ENCODE data around the gene PIGU.
"Not testable (repeated sequence)": the region's sequence is repeated elsewhere in the genome, so short reads cannot be mapped to it uniquely, and the experiment has no call there.

PIGU gene, protein sequence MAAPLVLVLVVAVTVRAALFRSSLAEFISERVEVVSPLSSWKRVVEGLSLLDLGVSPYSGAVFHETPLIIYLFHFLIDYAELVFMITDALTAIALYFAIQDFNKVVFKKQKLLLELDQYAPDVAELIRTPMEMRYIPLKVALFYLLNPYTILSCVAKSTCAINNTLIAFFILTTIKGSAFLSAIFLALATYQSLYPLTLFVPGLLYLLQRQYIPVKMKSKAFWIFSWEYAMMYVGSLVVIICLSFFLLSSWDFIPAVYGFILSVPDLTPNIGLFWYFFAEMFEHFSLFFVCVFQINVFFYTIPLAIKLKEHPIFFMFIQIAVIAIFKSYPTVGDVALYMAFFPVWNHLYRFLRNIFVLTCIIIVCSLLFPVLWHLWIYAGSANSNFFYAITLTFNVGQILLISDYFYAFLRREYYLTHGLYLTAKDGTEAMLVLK

GRCh38 chr20:34676642-34677373 lies at the start of gene PIGU:
PIGU (minus strand) TSS chr20:34677092; CDS start chr20:34677085, 7 bp downstream.
- DNase-seq (ENCODE audit: low read depth in 4 of 4, low spot score in 1 of 4) = peak; percentile 83 to 94 (median 90)

DNA sequence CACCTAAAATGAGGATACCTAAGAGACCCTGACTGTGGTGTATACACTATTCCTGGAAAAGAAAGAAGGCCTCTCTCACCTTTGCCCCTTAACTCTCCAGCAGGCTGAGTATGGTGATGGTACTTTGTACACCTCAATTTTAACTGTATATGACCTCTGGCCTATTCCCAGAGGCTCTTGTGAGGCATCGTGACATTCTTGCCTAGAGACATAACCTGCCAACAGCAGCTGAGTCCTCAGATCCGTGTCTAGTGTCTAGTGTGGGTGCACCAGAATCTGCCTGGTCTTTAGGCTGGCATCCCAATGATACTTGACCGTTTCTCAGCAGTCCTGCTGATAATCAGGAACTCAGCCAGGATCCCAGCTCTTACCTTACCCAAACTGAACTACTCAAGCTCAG lies 47.3 kb upstream of the PIGU start:
- no peak for DNase-seq (ENCODE audit: low read depth in 4 of 4, low spot score in 1 of 4)

DNA sequence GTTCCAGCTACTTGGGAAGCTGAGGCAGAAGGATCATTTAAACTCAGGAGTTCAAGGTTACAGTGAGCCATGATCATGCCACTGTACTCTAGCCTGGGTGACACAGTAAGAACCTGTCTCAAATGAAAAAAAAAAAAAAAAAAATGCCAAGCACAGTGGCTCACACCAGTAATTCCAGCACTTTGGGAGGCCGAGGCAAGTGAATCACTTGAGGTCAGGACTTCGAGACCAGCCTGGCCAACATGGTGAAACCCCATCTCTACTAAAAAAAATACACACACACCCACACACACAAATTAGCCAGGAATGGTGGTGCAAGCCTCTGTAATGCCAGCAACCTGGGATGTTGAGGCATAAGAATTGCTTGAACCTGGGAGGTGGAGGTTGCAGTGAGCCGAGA lies 45.7 kb upstream of the PIGU start:
- DNase-seq (ENCODE audit: low read depth in 4 of 4, low spot score in 1 of 4) = not testable (repeated sequence)

- no peak for DNase-seq (ENCODE audit: low read depth in 4 of 4, low spot score in 1 of 4)
These were observed 43.4 kb upstream of the PIGU start for GRCh38 chr20:34720266-34720665.

DNA sequence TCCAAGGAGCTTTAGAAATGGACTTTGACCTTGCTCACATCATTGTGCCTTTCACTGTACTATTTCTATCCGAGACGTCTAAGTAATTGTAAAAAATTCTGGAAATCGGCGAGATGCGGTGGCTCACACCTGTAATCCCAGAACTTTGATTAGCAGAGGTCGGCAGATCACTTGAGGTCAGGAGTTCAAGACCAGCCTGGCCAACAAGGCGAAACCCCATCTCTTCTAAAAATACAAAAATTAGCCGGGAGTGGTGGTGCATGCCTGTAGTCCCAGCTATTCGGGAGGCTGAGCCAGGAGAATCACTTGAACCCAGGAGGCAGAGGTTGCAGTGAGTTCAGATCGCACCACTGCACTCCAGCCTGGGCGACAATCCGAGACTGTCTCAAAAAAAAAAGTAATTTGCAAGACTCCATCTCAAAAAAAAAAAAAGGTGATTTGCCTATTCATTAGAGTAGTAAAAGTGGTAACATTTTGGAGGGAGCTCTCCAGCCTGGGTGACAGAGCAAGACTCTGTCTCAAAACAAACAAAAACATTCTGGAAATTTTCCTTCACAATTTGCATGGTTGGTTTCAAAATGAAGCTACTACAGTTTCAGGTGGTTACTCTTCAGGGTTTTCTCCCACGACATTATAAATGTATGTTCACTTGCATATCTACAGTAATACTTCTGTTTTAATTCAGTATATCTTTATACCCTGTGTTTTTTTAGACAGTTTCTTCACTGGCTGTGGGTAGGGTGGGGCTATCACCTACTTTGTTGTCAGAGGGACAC lies 42.5 kb upstream of the PIGU start:
- DNase-seq (ENCODE audit: low read depth in 4 of 4, low spot score in 1 of 4) = not testable (repeated sequence)

GRCh38 chr20:34717230-34718095 lies 40.6 kb upstream of the PIGU start:
- DNase-seq (ENCODE audit: low read depth in 4 of 4, low spot score in 1 of 4) = no peak

DNA sequence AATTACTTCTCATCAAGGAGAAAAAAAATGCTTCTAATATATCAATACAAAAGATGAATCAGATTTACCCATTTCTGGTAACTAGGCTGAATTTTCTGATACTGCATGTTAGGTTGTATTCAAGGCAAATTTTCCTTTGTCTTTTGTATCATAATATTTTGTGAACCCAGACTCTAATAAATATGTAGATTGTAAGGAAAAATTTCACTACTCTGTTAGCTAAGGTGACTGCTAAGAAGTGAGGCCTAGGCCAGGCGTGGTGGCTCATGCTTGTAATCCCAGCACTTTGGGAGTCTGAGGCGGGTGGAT lies 40.0 kb upstream of the PIGU start:
- no peak for DNase-seq (ENCODE audit: low read depth in 4 of 4, low spot score in 1 of 4)

- no peak for DNase-seq (ENCODE audit: low read depth in 4 of 4, low spot score in 1 of 4)
These were observed 38.5 kb upstream of the PIGU start for GRCh38 chr20:34715384-34715783.

GRCh38 chr20:34713944-34714515 lies 37.1 kb upstream of the PIGU start:
- not testable (repeated sequence) for DNase-seq (ENCODE audit: low read depth in 4 of 4, low spot score in 1 of 4)

DNA sequence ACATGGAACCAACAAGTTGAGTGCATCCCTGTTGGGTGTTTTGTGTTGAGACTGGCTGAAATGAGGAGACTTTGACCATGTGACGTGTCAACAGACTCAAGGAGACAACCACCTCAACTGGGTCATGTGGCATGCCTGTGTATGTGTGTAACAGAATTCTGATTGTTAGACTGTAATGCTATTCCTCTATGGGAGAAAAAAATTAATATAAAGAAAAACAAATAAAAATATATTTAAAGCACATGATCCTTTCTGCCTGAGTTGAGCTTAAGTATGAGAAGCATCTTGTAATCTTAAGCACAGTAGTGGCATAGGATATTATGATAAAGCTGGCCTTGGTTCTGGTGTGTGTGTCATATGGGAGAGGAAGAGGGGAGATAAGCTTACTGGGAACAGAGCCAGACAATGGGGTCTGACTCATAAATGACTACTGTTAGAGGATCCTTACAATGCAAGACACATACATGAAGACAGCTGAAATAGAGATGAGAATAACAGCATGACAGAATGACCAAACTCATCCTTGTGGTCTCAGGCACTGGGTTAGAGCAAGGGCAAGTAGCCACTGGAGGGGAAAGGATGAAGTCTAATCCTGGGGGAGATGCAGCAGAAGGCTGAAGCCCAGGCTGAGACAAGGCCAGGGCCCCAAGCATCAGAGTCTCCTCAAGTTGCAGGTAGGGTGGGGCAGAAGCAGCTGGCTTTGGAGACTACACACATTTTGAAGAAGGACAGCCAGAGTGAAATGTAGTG lies 36.5 kb upstream of the PIGU start:
- no peak for DNase-seq (ENCODE audit: low read depth in 4 of 4, low spot score in 1 of 4)

DNA sequence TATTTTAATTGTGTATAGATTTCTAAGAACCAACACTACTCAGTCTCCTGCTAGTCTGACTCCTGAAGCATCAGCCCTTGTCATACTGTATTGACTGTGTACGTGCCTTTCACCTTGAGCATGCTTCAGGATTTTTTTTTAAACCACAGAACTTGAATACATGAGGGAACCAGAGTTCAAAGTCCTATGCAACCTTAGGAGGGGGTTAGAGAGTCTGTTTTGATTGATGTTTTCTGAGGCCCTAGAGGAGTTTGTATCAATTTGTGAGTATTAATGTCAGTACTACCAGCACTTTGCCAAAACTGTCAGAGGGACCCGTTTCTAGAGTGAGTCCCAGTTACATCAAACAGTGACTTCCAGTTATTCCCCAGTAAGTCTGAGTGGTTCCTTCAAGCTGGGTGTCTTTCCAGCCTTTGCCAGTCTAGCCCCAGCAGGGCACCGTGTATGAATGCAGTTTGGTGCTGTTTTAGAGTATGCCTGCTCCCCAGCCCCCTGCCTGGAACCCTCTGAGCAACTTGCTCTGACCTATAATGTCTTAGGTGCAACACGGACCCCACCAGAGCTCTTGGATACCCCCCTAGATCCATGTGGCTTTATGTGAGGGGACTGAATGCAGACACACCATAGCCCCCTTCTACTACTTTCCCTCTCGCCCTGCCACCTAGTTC lies 35.8 kb upstream of the PIGU start:
- no peak for DNase-seq (ENCODE audit: low read depth in 4 of 4, low spot score in 1 of 4)

GRCh38 chr20:34711813-34712430 lies 35.0 kb upstream of the PIGU start:
- no peak for DNase-seq (ENCODE audit: low read depth in 4 of 4, low spot score in 1 of 4)

DNA sequence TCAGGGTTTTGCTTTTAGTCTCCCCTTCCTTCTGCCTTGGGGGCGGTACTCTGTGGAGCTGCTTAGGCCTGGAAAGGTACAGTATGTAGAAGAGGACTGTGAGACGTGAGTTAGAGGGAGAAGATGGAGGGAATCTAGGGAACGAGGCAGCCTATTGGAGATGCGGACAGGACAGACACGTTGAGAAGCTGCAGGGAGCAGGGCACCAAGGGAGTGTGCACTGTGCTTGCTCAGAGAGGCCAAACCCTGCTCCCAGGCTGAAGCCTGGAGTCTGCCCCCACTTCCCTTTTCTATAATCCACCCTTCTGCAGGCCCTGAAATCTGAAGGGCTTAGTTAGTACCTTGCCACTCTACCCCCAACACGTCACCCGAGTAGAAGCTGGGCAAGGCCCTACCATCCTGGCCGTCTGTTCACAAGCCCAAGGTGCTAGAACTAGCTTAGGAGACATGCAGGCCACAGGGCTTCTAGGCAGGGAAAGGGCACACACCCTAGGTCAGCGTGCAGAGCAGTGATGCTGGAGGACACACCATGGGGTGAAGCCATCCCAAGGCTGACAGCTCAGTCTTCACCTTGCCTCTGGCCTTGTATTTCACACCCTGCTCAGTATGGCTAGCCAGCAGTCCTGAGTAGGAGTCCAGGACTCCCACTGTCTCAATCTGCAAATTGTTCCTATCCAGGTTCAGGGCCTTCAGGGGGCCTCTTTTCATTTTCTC lies 34.1 kb upstream of the PIGU start:
- no peak for DNase-seq (ENCODE audit: low read depth in 4 of 4, low spot score in 1 of 4)

GRCh38 chr20:34710568-34710839 lies 33.6 kb upstream of the PIGU start:
- DNase-seq (ENCODE audit: low read depth in 4 of 4, low spot score in 1 of 4) = no peak

DNA sequence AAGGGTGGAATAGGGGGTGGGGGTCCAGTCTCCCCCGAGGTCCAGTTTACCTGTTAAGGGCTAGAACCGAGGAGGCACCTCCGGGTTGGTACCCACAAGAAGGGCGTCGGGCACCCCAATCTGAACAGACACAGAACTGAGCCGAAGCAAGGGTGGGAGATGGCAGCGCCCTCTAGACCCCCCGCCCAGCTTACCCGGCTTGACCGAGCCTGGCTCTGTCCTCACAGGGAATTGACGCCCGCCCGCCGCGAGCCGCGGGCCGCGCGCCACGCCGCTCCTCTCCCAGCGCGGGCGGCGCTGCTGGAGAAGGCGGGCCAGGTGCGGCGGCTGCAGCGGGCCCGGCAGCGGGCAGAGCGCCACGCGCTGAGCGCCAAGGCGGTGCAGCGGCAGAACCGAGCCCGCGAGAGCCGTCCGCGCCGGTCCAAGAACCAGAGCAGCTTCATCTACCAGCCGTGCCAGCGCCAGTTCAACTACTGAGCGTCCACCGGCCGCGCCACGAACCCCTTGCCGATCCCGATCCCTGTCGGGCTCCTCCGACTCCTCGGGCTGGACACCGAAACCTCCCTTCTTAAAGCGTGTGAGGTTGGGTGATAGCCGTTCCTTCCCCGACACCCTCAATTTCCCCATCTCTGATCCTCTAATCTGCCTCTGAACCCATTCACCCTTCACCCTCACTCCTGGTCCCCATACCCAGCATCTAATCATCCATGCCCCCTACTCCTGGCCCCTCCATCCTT lies 33.1 kb upstream of the PIGU start:
- peak in 3 of 4 experiments; percentile 10 to 68 (median 45) for DNase-seq (ENCODE audit: low read depth in 4 of 4, low spot score in 1 of 4)

- DNase-seq (ENCODE audit: low read depth in 4 of 4, low spot score in 1 of 4) = peak; percentile 59 to 77 (median 64)
These were observed 32.3 kb upstream of the PIGU start for GRCh38 chr20:34709044-34709830.

GRCh38 chr20:34708621-34709043 lies 31.7 kb upstream of the PIGU start:
- peak in 2 of 4 experiments; percentile 20 to 43 for DNase-seq (ENCODE audit: low read depth in 4 of 4, low spot score in 1 of 4)
